Activated CD4-positive, alpha-beta T cell treated with anti-CD3 and anti-CD28 coated beads, Interleukin-10, Interleukin-2, amounts not matched to agents 100 ng/mL and 50 ng/mL, durations not matched to agents 16 hours and 8 hours (primary cell): ENCODE measurements around the gene GATAD2B.

Experiments used
- DNase-seq: peaks from one replicate; pipeline ENCODE4 v3.0.0-alpha.2; 2020

The GATAD2B gene

DNA sequence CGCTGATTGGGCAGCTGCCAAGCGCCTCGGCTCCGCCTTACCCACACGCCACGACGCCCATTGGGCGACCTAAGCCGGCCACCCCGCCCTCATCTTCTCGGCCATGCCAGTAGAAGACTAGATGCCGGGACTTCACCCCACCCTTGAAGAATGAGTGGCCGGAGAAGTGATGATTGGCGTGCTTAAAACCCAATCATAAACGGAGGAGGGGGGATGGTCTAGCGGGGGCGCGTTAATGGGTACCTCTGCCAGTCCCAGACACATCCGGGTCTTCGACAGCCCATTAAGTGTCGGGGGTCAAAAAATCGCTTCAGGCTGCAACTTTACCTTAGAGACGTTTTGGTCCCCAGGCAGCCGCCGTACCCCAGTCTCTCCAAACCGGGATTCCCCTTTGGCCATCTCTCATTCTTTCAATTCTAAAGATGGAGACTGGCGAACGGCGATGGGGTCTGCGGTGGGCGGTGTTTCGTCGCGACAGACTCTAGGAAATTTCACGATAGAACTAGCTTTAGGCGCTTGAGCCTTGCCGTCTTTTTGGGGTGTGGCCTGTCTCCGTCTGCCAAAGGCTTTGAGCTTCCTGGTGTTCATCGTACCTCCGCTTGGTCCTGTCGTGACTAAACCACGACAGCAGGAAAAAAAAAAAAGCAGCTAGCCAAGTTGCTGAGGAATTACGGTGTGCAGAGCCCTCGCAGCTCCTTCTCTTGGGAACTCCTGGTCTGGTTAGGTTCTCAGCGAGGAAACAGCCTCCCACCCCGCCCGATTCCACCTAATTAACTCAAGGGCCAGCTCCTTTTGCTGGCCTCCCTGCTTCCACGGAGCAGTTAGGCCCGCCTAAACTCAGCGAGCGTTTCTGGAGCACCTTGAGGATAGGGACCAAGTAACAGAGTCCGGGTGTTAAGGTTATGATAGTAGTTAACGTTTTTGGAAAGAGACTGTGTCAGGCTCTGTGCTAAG, at the start of gene GATAD2B:
TSS of gene GATAD2B (minus strand) at position 1 of the 954 bp plus-strand sequence. CDS start 94,625 bp downstream, outside the sequence.
- peak; percentile 100 for DNase-seq

DNA sequence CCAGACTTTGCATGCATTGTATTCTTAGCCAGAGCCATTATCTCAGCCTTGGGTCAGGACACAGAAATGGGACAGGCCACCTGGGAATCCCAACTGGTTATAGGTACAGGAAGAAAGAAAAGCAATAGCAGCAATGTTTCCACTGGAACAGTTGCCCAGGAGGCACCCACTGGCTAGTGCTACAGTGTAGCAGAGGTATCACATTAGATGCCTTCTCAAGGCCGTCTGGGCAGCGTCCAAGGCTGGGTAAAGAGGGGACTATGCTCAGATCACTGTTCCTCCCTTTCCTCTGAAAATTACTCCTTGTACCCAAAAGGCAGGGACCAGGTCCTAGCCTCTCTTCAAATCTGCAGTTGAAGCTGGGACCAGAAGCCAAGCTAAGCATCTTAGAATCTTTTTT, 47.6 kb upstream of the GATAD2B start:
- no peak for DNase-seq

DNA sequence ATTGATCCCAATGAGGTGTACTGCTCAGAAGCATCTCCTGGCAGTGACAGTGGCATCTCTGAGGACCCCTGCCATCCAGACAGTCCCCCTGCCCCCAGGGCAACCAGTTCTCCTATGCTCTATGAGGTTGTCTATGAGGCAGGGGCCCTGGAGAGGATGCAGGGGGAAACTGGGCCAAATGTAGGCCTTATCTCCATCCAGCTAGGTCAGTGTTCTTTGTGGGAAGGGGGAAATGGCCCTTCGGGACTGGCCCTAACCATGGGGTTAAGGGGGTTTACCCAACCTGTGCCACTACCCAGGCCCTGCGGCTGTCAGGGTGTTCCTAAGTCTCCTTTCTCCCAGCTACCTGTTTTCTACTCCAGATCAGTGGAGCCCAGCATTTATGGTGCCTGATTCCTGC, 46.2 kb upstream of the GATAD2B start:
- no peak for DNase-seq

DNA sequence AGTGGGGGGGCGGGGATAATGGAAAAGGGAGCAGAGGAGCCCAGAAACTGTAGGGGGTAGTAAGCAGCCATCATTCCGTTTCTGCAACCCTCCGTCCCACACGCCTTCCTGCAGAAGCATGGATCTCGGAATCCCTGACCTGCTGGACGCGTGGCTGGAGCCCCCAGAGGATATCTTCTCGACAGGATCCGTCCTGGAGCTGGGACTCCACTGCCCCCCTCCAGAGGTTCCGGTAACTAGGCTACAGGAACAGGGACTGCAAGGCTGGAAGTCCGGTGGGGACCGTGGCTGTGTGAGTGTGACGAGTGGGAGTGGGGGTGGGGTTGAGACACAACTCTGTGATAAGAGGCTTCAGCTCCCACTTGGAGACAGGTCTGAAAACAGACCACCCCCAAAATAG, 45.6 kb upstream of the GATAD2B start:
- no peak for DNase-seq

DNA sequence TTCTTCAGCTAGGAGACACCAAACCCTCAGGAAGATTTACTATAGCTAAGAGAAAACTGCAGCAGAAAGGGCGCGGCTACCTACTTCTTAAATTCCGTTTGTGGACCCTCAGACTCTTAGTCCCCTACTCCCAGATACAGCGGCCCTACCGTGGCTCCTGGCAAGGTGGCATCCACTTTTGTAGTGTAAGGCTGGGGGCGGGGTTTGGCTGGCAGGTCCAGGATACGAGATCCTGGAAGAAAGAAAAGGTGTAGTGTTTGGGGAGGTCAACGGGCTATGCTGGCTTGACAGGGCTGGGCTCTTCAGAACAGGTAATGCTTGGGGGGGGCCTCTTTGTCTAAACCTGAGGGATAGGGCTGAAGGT, 45.2 kb upstream of the GATAD2B start:
- DNase-seq: no peak

DNA sequence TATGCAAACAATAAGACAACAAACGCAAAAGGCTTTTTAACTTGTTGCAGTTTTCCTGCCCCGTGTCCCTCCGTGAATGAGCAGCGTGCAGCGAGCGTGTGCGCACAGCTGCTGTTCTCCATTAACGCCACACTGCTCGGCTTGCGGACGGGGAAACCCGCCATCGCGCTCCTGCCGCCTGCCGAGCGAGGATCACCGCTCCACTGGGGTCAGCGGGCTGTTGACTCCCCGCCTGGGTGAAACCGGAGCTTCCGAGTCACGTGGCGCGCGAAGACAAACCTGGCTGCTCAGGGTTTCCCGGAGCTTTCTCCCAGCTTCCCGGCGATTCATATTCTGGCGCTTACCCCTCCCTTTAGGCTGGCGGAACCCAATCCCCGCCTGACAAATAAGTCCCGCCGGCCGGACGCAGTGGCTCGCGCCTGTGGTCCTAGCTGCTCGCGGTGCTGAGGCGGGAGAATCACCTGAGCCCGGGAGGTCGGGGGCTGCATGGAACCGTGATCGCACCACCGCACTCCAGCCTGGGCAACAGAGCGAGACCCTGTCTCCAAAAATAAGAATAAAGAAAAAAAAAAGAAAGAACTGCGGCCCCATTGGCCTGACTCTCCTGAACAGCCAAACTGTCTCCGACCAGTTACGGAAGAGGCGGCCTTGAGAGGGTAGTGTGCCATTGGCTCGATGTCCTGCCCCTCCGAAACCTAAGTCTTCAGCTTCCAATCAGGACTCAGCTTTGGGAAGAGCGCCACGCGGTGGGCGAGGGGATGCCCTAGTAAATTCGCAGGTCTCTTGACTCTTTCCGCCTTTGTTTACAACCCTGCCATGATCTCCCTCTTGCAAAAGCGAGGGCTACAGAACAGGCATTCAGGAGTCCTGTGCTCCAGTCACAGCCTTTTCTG, 44.6 kb upstream of the GATAD2B start, which contains the start of gene CREB3L4:
TSS of gene CREB3L4 (plus strand) at position 796 of the 893 bp plus-strand sequence. CDS start 624 bp downstream, outside the sequence.
- DNase-seq: peak; percentile 95

DNA sequence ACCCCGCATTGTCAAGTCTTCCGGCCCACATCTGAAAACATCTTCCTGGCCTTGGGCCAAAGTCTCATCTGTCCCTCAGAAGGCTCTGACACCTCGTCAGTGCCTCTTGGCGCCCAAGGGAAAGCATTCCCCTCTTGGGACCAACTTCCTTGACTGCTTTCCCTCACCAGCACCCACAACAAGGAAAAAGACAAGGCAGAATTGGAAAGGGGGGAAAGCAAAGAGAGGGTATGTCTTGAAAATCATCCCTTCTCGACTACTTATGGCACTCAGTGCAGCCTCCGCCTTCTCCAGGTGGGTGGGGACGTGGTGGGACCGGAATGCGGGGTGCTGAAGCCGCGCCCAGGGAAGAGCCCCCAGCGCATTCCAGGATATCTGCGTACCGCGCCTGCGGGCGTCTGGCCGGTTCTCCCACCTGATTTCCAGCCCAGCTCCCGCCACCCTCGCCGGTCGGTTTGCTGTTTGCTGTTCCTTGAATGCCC, 41.1 kb upstream of the GATAD2B start:
- DNase-seq: no peak

DNA sequence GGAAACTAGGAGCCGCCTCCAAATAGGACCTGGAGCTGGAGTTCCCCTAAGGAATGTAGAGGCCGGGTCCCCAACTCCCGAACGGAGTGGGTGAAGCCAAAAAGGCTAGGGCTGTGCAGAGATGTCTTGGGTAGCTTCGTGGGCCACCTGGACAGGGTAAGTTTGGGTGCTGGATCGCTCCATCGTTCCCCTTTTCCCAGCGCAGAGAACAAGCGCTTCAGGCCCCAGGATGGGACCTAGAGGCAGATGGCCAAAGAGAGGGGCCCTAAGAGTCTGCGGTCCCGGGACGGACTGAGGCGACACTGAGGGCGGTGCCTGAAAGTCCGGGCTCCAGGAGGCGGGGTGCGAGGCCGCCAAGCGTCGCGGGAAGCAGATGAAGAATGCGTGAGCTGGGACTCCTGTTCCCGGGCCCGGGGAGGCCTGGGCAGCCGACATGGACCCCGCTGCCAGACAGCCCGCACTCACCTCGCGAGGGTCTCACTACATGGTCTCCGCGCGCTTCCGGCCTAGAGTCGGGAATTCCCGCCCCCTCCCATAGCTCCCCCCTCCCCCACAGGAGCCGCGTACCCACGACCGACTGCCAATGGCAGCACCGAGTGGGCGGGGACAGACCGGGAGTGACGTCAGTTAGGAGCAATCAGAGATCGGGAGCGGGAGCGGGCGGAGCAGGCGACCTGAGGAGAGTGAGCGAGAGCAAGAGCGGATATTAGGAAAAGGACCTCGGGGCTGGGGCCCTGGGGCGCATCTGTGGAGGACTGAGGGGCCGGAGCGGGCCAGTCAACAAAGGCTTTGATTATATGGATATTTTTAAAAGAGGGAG, 40.5 kb upstream of the GATAD2B start, which contains the start of gene SLC39A1:
TSS of gene SLC39A1 (minus strand) at position 508 of the 820 bp plus-strand sequence. CDS start 822 bp downstream, outside the sequence.
- DNase-seq: peak; percentile 98

DNA sequence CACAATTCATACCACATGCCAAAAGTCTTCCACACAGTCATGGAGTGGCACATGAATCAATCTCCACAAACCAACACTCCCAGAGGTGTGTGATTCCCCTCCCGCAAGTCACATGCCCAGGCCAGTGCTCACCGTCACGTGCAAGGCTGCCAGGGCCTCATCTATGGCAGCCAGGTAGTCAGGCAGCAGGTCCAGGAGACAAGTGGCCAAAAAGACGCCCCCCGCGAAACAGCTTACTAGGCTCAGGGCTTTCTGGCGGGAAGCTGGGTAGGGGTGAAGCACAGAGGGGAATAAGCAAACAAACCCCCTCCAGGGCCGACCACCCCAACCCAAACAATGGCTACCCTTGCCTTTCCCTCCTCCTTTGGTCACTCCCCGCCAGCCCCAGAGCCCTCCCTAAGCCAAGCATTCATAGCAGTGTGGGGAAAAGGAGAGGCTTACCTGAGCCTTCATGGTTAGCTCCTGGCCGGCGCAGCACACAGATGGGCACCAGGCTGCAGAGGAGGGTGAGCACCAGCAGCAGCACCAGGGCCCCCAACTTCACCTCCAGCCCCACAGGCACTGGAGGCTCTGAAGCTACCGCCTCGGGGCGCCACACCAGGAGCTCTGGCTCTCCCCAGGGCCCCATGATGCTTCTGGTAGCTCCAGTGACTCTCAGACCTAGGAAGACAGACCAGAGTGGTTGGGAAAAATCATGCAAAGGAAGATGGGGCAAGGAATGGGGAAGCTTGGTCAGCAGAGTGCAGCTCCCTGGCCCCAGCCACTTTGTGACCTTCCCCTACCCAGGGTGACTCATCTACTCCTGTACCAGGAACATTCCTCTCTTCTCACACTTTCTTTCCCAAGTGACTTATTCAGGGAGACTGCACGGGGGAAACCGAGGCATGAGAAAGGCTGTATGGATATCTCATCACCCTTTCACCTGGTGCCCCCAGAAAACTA, 39.6 kb upstream of the GATAD2B start:
- DNase-seq: no peak

DNA sequence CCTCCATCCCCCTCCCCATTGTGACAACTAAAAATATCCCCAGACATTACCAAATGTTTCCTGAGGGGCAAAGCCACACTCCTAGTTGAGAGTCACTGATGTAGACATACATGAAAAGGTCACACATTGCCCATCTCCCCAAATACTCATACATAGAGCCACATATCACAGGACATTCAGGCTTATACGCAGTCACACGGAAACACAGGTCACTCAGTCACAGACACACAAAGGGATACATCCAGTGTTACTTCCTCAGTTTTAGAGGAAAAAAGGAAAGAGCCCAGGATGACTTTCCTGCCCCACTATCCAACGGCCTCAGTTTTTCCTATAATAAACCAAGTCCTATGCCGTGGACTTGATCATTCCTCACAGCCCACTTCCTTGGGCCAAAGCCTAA, 38.6 kb upstream of the GATAD2B start:
- DNase-seq: no peak

DNA sequence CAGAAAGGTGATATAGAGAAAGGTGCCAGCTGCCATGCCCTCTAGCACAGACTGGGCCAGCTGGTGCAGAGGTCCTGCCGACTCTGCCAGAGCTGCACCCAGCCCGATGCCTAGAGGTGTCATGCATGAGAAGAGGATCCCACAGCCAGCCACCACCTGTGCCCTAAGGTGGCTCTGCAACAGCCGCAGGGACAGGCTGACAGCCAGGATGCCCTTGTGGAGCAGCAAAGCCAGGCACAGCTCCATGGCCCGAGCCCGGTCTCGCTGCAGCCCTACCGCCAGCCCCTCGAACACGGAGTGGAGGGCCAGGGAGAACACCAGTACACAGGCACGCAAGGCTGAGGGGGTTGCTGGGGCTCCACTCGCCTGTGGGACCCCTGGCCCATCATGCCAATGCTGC, 37.4 kb upstream of the GATAD2B start:
- DNase-seq: no peak

DNA sequence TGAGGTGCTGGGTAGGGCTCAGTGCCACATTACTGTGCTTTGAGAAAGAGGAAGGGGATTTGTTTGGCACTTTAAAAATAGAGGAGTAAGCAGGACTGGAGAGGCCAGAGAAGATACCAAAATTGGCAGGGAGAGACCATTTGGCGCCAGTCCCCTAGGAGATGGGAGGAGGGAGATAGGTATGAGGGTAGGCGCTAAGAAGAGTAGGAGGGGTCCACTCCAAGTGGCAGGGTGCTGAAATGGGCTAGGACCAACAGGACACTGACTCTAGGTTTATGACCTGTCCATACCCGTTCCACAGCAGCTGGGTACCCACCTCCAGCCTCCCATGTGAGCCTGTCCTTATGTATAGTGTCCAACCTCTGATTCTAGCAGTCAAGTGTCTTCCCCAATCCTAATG, 36.7 kb upstream of the GATAD2B start:
- no peak for DNase-seq

DNA sequence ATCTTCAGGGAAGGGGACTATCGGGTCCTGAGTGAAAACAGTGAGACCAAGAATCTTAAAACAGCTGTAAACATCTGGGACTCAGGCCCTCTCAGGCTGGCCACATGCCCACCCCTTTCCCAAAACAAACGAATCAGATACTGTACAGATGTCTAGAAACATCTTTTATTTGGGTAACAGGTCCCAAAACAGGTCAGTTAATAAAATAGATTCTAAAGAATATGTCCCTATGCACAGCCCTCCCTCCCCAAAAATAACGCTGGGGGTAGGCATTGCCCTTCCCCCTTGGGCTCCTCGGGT, 36.1 kb upstream of the GATAD2B start:
- DNase-seq: no peak

DNA sequence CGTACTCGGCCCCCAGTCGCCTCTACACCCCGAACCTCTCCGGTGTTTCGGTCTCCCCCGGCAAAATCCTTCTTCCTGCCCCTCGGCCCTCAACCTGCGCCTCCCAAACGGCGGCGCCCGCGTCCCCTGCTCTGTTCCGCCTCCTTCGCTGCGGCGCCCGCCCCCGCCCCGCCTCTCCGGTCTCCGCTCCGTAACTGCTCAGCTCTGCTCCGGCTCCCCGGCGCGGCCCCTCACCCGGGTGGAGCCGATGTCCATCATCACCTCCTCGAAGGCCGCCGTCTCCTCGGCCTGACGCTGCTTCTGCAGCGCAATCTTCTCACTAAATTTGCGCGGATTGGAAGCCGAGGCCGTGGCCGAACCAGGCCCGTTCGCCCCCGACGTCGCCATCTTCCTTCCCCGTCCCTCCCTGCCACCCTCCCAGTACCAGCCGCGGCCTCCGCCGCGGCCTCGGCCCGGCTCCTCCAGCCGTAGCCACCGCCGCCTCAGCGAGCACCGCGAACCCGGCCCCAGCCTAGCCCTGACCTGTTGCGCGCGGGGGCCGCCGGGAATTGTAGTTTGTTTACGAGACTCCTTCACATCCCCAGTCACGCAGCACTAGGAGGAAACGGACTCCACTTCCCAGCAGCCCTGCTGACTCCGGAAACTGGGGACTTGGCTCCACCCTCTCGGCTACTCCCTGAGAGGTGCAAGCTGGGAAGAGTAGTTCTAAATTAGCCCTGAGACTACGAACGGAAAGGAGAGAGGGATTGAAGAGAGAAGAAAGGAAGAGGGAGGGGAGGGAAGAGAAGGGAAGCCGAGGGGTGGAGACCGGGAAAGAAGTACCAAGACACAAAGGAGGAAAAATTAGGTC, 35.6 kb upstream of the GATAD2B start, which contains the start of gene CRTC2:
TSS of gene CRTC2 (minus strand) at position 502 of the 850 bp plus-strand sequence. CDS start at position 387, 115 bp downstream.
- DNase-seq: peak; percentile 99

DNA sequence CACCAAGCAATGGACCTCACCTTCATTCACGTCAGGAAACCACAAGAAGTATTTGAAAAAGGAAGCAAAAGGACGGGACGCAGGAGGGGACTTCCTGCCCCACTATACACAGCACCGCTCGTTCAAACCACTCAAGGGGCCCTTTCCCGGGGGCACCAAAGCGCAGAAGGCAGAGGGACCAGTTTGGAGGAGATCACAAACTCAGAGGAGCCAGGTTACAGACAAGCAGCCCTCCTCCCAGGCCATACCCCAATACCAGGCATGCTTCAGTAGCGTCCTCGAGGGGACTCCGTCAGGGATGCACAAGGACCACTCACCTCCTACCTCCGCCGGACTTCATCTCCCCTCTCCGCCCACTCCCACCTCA, 35.0 kb upstream of the GATAD2B start:
- DNase-seq: peak; percentile 60

DNA sequence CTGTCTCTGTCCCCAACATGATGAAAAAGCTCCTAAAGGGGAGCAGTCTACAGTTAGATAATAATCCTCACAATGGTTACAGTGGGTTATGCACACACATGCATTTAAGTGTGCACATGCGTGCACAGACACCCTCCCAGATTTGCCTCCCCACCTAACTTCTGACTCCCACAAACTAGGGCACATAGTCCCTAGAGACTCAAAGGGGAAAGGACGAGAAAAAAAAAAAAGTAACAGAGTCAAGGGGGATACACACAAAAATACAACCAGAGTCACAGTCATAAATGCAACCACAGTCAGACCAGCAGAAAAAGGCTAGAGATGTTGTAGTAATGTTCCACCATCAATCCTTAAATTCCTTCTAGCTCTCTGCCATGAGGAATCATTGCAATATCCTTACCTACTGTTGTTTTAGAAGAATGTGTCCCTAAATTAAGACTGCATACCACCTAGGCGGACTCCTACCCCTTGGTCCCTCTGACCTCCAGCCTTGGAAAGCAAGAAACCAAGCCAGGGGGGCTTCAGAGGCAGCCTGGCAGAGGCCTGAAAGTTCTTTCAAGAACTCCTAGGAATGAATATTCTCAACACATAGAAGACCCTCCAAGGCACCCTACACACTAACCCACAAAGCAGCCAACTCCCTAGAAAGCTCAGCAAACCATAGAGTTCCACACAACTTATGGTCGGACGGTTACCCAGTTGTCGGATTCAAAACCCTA, 34.4 kb upstream of the GATAD2B start:
- DNase-seq: no peak

DNA sequence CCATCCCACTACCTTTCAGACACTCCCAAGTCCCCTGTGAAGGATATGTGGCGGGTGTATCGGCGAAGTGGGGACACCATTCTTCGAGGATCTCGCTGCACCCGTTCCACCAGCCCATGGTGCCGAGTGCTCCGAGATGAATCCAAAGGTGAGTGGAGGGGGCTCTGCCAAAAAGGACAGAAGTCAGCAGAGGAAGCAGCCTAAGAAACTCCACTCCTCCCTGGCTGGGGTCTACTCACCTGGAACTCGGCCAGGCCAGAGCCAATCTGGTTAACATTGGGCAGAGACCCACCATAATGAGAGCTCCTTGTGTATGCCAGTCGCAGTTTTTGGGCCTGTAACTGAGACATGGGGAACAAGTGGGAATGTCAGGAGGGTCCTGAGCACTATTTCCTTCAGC, 32.1 kb upstream of the GATAD2B start:
- no peak for DNase-seq

DNA sequence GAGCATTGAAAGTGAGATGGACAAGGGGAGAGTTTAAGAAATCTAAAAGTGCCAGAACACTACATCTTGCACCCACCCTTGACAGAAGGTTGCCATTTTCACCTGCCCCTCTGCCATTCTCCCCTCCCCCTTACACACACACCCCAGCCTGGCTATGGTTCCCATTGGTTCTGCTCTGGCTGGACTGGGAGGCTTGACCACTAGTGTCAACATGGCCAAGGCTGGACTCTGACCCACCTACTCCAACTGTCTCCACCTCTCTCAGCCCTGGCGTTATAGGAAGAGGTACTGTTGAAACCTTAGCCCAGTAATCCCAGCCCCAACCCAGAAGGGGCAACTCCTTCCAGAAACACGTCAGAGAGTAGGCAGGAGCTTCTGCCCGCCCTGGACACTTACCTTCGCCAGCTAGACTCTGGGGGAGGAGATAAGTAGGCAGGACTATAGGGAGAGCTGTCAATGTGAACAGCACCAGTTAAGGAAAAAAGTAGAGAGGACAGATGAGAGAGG, 31.1 kb upstream of the GATAD2B start:
- DNase-seq: no peak

DNA sequence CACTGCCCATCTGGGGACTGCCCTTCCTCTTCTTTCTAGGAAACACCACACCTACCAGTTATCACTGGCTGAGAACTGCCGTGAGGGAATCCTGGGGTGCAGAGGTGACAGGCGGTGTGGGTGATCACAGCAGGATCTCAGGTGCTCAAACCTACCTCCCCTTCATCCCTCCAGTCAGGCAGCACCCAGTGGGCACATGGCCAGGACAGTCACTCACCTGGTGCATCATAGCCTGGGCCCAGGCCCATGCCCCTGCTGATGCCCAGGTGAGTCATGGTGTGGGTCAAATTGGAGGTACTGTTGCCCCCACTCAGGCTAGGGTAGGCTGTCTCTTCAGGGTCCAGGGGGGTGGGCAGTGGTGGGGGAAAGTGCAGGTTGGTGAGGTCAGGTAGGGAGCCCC, 29.0 kb upstream of the GATAD2B start:
- DNase-seq: no peak
